Right ventricle myocardium superior (tissue), 1 donor: ENCODE data around the gene SERPIND1. TPM values are rescaled to one million over a fixed set of nuclear protein-coding genes. Genes with fewer than 3 reads are reported as not detected.
"Not testable (repeated sequence)": the region's sequence is repeated elsewhere in the genome, so short reads cannot be mapped to it uniquely, and the experiment has no call there.

Experiments
- ATAC-seq: fragments of 200-7000 bp; cut with Tn5 transposase; one replicate; pipeline ENCODE4 v1.9.1; 2020; ENCODE audit warnings: mild to moderate bottlenecking; ENCODE audit not compliant: poor library complexity
- DNase-seq: peaks from one replicate; pipeline ENCODE4 v3.0.0-alpha.2; 2020
- intact Hi-C: fragments of 100-400 bp; cut with DNase I; formaldehyde crosslinking; loops from one replicate; pipeline ENCODE4 v1.11.2; 2022
- total RNA-seq: library from RNA; stranded (reverse); fragmentation: NEBNext Ultra II Directional; extraction: Animal tissue kit (Norgen Biotek cat#: 25700); gene quantifications from one replicate; pipeline ENCODE4 v1.2.1, GENCODE V29; 2021
- donor health status: DM: no; HTN: yes; CAD: no; lungs with severe emphysema.

Gene SERPIND1
- total RNA-seq, 1 donor from 2014 or later: 0.08 TPM

DNA sequence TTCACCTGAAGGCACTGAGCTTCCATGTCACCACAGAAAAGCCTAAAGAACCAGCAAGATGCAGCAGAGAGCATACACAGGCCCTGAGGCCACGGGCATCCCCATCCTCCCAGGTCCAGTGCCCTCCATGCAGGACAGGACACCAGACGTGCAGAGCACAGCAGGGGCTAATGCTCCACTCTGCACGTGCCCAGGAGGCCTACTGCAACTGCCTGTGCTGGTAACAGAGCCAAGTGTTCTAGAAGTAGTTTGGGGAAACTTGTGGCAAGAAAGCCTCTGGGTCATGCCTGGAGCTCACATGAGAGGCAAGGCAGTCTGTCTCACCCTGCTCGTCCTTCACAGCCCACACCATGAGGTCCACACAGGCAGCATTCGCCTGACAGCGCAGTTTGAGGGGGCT, 30.7 kb downstream of the SERPIND1 start:
- ATAC-seq: no peak
- intact Hi-C loops: no loop called here
- DNase-seq: no peak

DNA sequence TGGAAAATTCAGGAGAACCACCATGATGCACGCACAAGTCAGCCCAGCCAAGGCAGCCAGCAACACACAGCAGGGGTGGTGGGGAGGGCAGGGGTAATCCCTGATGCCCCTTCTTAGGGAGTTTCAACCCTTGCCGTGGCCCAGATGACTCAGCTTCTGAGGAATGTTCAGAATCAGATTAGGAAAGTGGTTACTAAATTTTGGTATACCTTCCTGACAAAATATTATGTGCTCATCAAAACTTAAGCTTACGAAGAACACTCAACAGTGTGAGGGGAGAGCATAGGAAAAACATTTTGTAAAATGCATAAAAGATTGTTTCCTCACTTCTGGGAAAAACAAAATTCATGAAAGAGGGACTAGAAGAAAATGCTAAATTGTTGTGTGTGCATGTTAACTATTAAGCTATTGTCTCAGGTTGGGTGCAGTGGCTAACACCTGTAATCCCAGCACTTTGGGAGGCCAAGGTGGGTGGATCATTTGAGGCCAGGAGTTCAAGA, 32.1 kb downstream of the SERPIND1 start:
- intact Hi-C loops: no loop called here
- ATAC-seq: no peak

DNA sequence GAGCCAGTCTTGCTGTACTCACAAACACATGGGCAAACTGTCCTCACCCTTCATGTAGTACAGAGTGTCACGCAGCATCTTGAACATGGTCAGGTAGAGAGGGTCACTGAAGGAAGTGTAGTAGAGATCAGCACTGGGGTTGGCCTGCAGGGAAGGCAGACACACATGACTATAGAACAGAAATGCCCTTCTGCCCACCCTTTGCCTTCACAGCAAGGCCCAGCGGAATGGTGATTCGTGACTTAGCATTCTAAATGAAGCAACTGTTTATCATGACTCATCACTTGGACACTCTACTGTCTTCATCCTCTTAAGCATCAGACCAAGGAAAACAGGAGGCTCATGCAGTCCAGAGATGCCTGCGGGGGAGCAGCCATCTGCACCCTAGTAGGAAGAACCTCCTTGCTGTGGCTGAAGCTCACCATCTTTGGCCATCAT, 33.4 kb downstream of the SERPIND1 start:
- intact Hi-C loops: no loop called here
- no peak for ATAC-seq
- no peak for DNase-seq

More for the DNA sequence above, 32.1 kb downstream of the SERPIND1 start:
- no peak for DNase-seq

DNA sequence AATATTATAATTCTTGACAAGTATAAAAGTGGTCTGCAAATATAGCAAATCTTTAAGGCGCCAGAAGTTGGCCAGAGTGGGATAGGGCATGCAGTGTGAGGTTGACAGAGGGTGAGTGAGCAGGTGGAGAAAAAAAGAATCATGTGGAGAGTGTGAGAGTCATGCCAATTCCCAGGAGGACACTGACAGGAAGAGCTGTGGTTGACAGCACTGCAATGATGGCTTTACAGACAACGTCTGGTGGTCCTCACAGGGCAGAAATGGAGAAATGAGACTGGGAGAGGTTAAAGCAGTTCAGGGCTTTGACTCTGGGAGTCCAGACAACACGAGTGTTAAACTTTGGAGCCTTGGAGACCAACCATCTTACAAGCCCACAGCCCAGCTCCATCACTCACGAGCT, 34.9 kb downstream of the SERPIND1 start:
- DNase-seq (no peak), ATAC-seq (no peak)
- intact Hi-C loops: no loop called here

GRCh38 chr22:20809538-20810185, 35.7 kb downstream of the SERPIND1 start:
- intact Hi-C loops: no loop called here
- ATAC-seq (no peak), DNase-seq (no peak)

- intact Hi-C loops: no loop called here
These were observed 36.7 kb downstream of the SERPIND1 start for GRCh38 chr22:20810645-20811044.

GRCh38 chr22:20811171-20811570, 37.3 kb downstream of the SERPIND1 start:
- intact Hi-C loops: no loop called here
- ATAC-seq (no peak), DNase-seq (no peak)

More at GRCh38 chr22:20810645-20811044, 36.7 kb downstream of the SERPIND1 start:
- ATAC-seq (no peak), DNase-seq (no peak)

DNA sequence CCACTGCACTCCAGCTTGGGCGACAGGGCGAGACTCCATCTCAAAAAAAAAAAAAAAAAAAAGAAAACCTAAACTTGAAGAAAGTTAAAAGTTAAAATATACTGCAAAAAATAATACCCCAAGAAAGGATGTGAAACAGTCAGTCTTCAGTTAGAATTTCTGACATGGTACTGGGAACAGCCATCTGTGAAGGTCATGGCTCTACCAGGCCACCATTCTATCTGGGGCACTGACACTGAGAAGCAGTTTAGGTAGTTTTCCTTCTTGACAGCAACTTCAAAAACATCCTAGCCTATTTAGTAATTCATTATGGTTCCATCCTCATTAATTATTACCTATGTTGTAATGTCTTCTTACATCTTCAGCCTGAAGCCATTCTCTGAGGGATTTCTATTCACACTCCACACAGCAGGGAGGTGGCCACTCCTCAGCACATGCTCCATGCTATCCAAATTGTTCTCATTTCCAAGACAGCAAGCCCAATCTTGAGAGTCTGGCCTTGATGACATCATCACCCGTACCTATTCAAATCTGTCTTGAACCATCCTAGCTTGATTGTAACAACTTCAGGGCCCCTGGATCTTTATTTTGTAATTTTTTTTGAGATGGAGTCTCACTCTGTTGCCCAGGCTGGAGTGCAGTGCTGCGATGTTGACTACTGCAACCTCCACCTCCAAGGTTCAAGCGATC, 38.2 kb downstream of the SERPIND1 start:
- ATAC-seq: no peak
- no peak for DNase-seq
- intact Hi-C loops: no loop called here

DNA sequence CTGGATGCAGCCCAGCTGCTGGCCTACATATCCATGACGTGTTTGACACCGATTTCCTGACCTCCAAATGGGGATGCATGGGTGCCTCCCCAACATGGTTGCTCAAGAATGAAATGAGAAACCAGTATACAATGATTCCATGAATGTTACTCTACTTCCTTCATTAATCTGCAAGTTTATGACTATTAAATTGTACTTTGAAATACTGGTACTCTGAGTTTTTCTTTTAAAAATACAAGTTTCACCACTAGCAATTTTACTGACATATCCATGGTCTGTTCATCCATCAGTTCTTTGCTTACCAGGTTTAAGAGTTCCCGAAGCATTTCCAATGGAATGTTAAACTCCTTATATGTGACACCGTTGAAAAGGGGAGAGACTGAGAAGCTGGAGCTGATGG, 39.1 kb downstream of the SERPIND1 start:
- intact Hi-C loops: no loop called here
- DNase-seq (no peak), ATAC-seq (no peak)

GRCh38 chr22:20814221-20814808, 40.4 kb downstream of the SERPIND1 start:
- DNase-seq (no peak), ATAC-seq (no peak)
- intact Hi-C loops: no loop called here

GRCh38 chr22:20815477-20816050, 41.7 kb downstream of the SERPIND1 start:
- ATAC-seq: no peak
- DNase-seq: no peak
- intact Hi-C loops: no loop called here

DNA sequence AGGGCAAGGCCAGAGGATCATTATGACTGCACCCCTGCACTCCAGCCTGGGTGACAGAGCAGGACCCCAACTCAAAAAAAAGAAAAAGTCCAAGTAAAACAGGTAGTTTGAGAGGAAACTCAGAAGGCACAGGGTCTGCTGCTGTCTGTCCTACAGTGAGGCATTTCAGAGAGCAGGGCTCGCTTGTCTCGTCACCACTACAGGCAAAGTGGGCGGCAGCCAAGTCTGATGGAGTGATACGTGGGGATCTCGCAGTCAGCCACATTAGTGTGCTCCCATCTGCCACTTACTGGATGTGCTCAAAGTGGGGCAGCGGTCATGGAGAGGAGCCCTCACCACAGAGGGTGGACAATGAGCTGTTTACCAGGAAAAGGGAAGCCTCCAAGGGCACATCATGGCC, 42.6 kb downstream of the SERPIND1 start:
- intact Hi-C loops: no loop called here
- no peak for ATAC-seq
- DNase-seq: no peak

- ATAC-seq (no peak), DNase-seq (no peak)
- intact Hi-C loops: no loop called here
These were observed 44.6 kb downstream of the SERPIND1 start for GRCh38 chr22:20818471-20818870.

GRCh38 chr22:20819471-20819870, 45.6 kb downstream of the SERPIND1 start:
- no peak for ATAC-seq
- no peak for DNase-seq
- intact Hi-C loops: no loop called here

GRCh38 chr22:20821717-20822239, 47.9 kb downstream of the SERPIND1 start:
- ATAC-seq, DNase-seq, intact Hi-C loops: not testable (repeated sequence)

DNA sequence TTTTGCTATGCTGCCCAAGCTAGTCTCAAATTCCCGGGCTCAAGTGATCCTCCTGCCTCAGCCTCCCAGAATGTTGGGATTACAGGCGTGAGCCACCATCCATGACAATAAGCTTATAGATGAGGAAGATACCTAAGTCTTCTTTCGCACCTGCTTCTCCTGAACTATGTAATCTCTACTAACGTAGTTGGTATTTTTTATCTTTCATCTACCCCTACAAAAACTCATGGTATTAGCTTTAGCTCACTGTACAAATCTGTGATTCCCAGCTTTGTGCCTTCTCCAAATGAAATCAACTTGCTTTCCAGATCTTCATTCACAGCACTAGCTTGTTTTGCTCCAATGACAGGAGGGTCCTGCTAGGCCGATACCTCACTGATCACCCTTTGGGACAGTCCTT, 48.3 kb downstream of the SERPIND1 start:
- DNase-seq (no peak), ATAC-seq (no peak)
- intact Hi-C loops: no loop called here

DNA sequence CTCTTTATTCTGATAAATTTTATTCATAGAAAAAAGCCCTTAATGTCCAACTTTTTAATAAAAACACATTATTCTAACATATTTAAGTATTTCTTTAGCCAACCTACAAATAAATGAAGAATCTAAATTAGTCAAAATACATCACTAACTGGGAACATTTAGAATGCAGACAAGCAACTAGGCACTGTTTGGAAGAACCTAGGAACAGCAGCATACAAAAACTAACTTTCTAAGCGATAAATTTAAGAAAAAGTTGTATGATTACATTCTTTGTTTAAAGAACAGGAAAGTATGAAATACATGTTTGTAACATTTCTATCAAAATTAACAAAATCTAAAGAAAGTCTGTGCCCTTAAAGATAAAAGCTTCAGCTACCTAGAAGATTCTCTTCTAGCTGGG, 49.4 kb downstream of the SERPIND1 start:
- intact Hi-C loops: no loop called here
- no peak for DNase-seq
- no peak for ATAC-seq

DNA sequence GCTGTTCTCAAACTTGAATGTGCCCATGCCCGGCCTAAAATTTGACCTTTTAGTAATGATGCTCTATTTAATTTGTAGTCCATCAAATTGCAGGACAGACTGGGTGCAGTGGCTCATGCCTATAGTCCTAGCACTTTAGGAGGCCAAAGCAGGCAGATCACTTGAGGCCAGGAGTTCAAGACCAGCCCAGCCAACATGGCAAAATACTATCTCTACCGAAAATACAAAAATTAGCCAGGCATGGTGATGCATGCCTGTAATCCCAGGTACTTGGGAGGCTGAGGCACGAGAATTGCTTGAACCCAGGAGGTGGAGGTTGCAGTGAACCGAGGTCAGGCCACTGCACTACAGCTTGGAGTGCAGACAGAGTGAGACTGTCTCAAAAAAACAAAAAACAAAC, 51.3 kb downstream of the SERPIND1 start:
- DNase-seq, intact Hi-C loops, ATAC-seq: not testable (repeated sequence)

DNA sequence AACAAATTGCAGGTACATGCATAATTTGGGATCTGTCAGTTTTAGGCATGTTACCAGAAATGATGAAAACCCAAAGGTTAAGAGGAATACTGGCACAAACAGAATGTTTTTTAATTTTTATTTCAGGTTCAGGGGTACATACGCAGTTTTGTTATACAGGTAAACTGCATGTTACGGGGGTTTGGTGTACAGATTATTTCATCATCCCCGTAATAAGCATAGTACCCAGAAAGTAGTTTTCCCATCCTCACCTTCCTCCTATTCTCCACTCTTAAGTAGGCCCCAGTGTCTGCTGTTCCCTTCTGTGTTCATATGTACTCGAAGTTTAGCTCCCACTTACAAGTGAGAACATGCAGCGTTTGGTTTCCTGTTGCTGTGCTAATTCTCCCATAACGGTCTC, 51.7 kb downstream of the SERPIND1 start:
- ATAC-seq: no peak
- intact Hi-C loops: no loop called here
- no peak for DNase-seq
